HepG2 (cell line): ENCODE data around the gene ARFGAP1. TPM values are rescaled to one million over a fixed set of nuclear protein-coding genes. Genes with fewer than 3 reads are reported as not detected.

ENCODE experiments used
- ATAC-seq: fragments of 200-7000 bp; cut with Tn5 transposase; 3 replicates; pipeline ENCODE4 v1.9.1; 2020; ENCODE audit warnings: mild to moderate bottlenecking, moderate library complexity
- BruUV-seq: library from RNA; stranded (reverse); fragments of 400-500 nt; replicated peaks from 2 replicates; lab custom pipeline; 2021; lab: Mats Ljungman, UMichigan
- CTCF ChIA-PET: fragments of 300-600 bp; formaldehyde crosslinking; extraction: SDS; loops from one replicate; lab custom pipeline; 2021; ENCODE audit warnings: low total read pairs, inconsistent platforms, low intra/inter-chr PET ratio; lab: Yijun Ruan, JAX
- POLR2A ChIA-PET: fragments of 350-600 bp; sonication (Branson Sonifier 250); formaldehyde crosslinking; loops from one replicate; lab custom pipeline; 2020; ENCODE audit warnings: antibody characterized with exemption, inconsistent platforms; lab: Yijun Ruan, JAX
- DNase-seq: peaks from one replicate; pipeline ENCODE4 v3.0.0-alpha.2; 2015; ENCODE audit warnings: low spot score
- FAIRE-seq: peaks from 3 replicates; lab custom pipeline; 2011; peaks lifted over from hg19 to GRCh38; lab: Jason Lieb, UNC
- H2AFZ ChIP-seq: one replicate; pipeline ENCODE4 v1.6.1; 2011; ENCODE audit warnings: low read length, inconsistent platforms
- H3K27ac ChIP-seq: fragments of 300-600 bp; 3 replicates; pipeline ENCODE4 v1.8.0; 2011; ENCODE audit warnings: mixed run types, mild to moderate bottlenecking, mixed read lengths, low read length, inconsistent platforms; ENCODE audit not compliant: insufficient read depth; ENCODE audit errors: extremely low read length
- H3K27me3 ChIP-seq, 2 experiments: fragments of 200-600 bp in 1 of 2; 2 replicates in 1 of 2; 3 replicates in 1 of 2; pipeline versions ENCODE4 v1.6.0 to v1.8.0; 2011; ENCODE audit warnings: low read length in 2 of 2, mild to moderate bottlenecking in 2 of 2, moderate library complexity in 2 of 2, inconsistent platforms in 1 of 2; ENCODE audit not compliant: insufficient read depth in 2 of 2, control insufficient read depth in 1 of 2
- H3K36me3 ChIP-seq, 2 experiments: fragments of 200-600 bp in 1 of 2; replicated peaks in 1 of 2; 2 replicates in 1 of 2; 3 replicates in 1 of 2; pipeline versions ENCODE4 v1.5.1 to v1.8.0; 2011; ENCODE audit warnings: low read length in 2 of 2, inconsistent platforms in 1 of 2; ENCODE audit not compliant: insufficient read depth in 2 of 2, control insufficient read depth in 1 of 2
- H3K4me1 ChIP-seq: 2 replicates; pipeline ENCODE4 v1.5.1; 2012; ENCODE audit warnings: low read length, inconsistent platforms; ENCODE audit not compliant: insufficient read depth
- H3K4me2 ChIP-seq: 2 replicates; pipeline ENCODE4 v1.6.0; 2011; ENCODE audit warnings: low read depth, low read length, inconsistent platforms
- H3K4me3 ChIP-seq, 3 experiments: fragments of 200-600 bp in 1 of 3; sonication (generic), shearing (Covaris generic) in 1 of 3; replicated peaks in 1 of 3; 2 replicates each; pipeline ENCODE4 v1.5.1; 2011 to 2016; ENCODE audit warnings: low read length in 3 of 3, inconsistent platforms in 2 of 3, low read depth in 2 of 3, mild to moderate bottlenecking in 2 of 3, control low read depth in 1 of 3, mixed read lengths in 1 of 3; ENCODE audit not compliant: insufficient read depth in 1 of 3
- H3K79me2 ChIP-seq: one replicate; pipeline ENCODE4 v1.6.1; 2011; ENCODE audit warnings: low read length, inconsistent platforms; ENCODE audit not compliant: insufficient read depth
- H3K9ac ChIP-seq: 2 replicates; pipeline ENCODE4 v1.6.0; 2011; ENCODE audit warnings: mild to moderate bottlenecking, low read depth, low read length, inconsistent platforms; ENCODE audit not compliant: insufficient read depth
- H3K9me3 ChIP-seq: 2 replicates; pipeline ENCODE4 v1.5.1; 2012; ENCODE audit warnings: mild to moderate bottlenecking, low read length
- H4K20me1 ChIP-seq: 2 replicates; pipeline ENCODE4 v1.6.0; 2011; ENCODE audit warnings: inconsistent platforms, mild to moderate bottlenecking, low read length, moderate library complexity; ENCODE audit not compliant: insufficient read depth
- CREB1 ChIP-seq, 2 experiments: fragments of 450-650 bp in 1 of 2; IDR thresholded peaks; 2 replicates each; pipeline ENCODE4 v1.6.1; 2016 to 2017; ENCODE audit warnings: control low read depth in 1 of 2, mild to moderate bottlenecking in 1 of 2, missing compliant biosample characterization in 1 of 2, missing genetic modification characterization in 1 of 2
- ERF ChIP-seq: IDR thresholded peaks from 2 replicates; pipeline ENCODE4 v1.6.1; 2018; ENCODE audit warnings: missing biosample characterization, missing genetic modification reagents
- HOXD1 ChIP-seq: sonication (generic); formaldehyde crosslinking; IDR thresholded peaks from 2 replicates; pipeline ENCODE4 v1.5.0; 2020; ENCODE audit warnings: missing genetic modification reagents
- KLF13 ChIP-seq: sonication (generic); formaldehyde crosslinking; IDR thresholded peaks from 2 replicates; pipeline ENCODE4 v1.4.0; 2020; ENCODE audit warnings: mild to moderate bottlenecking, missing genetic modification reagents
- SP1 ChIP-seq, 2 experiments: fragments of 450-650 bp in 1 of 2; sonication (generic) in 1 of 2; formaldehyde crosslinking in 1 of 2; IDR thresholded peaks; 2 replicates each; pipeline versions ENCODE4 v1.4.0 to v1.6.1; 2016 to 2020; ENCODE audit warnings: missing genetic modification reagents in 1 of 2
- SYNCRIP ChIP-seq: fragments of 200-400 bp; formaldehyde crosslinking; IDR thresholded peaks from 2 replicates; pipeline ENCODE4 v1.6.1; 2018; ENCODE audit warnings: mild to moderate bottlenecking, low read depth, low read length; ENCODE audit not compliant: insufficient read depth
- ZNF329 ChIP-seq: sonication (generic); formaldehyde crosslinking; IDR thresholded peaks from 2 replicates; pipeline ENCODE4 v1.9.0; 2021; ENCODE audit warnings: low read depth, mild to moderate bottlenecking, missing genetic modification reagents
- ZNF562 ChIP-seq: sonication (generic); formaldehyde crosslinking; IDR thresholded peaks from 2 replicates; pipeline ENCODE4 v1.8.0; 2022; ENCODE audit warnings: missing genetic modification reagents, borderline replicate concordance
- WGBS: methylation state at CpG from one replicate; pipeline ENCODE4 v1.1.6; 2017; ENCODE audit warnings: low lambda C conversion rate; 5-methylcytosine and 5-hydroxymethylcytosine counted together
- in situ Hi-C: cut with HindIII; loops from 2 replicates; pipeline ENCODE4 v1.10.0; 2017; ENCODE audit warnings: low pct_unique_long_range_greater_than_20kb; ENCODE audit not compliant: extremely low pct_ligation_motif_present
- intact Hi-C: fragments of 100-400 bp; cut with micrococcal nuclease; formaldehyde crosslinking; loops from one replicate; pipeline ENCODE4 v1.10.0; 2022; ENCODE audit not compliant: unreplicated experiment
- polyA plus RNA-seq, 8 experiments: library from polyadenylated mRNA; depleted of rRNA in 3 of 8; stranded (reverse) in 7 of 8; unstranded in 1 of 8; fragments of >200 nt; fragmentation: Illumina TruSeq in 4 of 8; extraction: Trizol in 4 of 8; gene quantifications; 2 replicates each; pipeline versions ENCODE4 v1.2.1 to v1.2.3, GENCODE V29; 2011 to 2016; ENCODE audit warnings: low read depth in 4 of 8, missing spikeins in 1 of 8, mixed read lengths in 1 of 8; ENCODE audit not compliant: insufficient read depth in 1 of 8
- total RNA-seq, 5 experiments: library from RNA; depleted of rRNA; stranded (reverse); fragments of >200 nt; fragmentation: Illumina TruSeq; extraction: Trizol; gene quantifications; 2 replicates each; pipeline ENCODE4 v1.2.3, GENCODE V29; 2016; ENCODE audit warnings: low read depth in 1 of 5
- TF ChIP-seq, protein P1 (sequence below): sonication (generic); formaldehyde crosslinking; IDR thresholded peaks from 2 replicates; pipeline ENCODE4 v1.5.1; 2020; ENCODE audit warnings: mild to moderate bottlenecking, missing genetic modification reagents, moderate library complexity
- TF ChIP-seq, protein P2 (sequence below): sonication (generic); formaldehyde crosslinking; IDR thresholded peaks from 2 replicates; pipeline ENCODE4 v1.4.0; 2020; ENCODE audit warnings: missing genetic modification reagents; ENCODE audit errors: not compliant biosample characterization

ARFGAP1 gene
- total and polyA plus RNA-seq, 2 of the 13 experiments (the other 11 are each of a cell fraction or from before 2014, with no cell fraction given): 132 TPM

DNA sequence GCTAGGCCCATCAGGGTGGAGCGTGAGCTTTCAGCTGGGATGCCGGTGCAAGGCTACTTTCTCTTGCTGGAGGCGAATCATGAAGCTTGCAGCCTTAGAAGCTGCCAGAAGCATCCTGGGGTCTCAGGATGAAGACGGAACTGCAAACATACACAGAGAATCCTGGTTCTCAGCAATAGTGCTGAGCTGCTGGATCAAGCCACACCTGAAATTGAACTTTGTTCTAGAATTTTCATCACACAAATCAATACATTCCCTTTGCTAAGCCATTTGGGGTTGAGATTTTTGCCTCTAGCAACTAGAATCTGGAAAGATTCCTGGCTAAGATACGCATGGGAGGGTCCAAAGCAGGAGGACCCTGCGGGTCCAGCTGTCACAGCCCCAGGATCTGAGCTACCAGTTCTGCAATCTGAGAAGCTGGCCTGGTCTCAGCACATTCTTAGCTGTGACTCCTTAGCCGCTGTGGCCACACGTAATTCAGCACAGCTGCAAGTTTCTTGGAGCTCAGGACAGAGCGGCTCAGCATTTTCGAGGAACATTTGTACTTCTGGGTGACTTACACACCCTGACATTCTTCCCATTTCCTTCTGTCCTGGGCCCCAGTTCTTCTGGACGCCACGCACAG, 6.6 kb upstream of the ARFGAP1 start:
- TF ChIP-seq ZNF562 (CRISPR knock-in tag) (no peak), ZNF329 (CRISPR knock-in tag) (peak; percentile 98)
- H3K27ac ChIP-seq: no peak overlapping the region
- peaks cover 11 to 50% of the 10 kb centered on the region in 2 experiments; a peak in 4 of 5 replicates for H3K27me3 ChIP-seq
- ChIA-PET CTCF (no interaction called here), POLR2A (no interaction called here)
- H3K36me3 ChIP-seq: no peaks in the 10 kb centered on the region
- FAIRE-seq: no peak
- 59% methylated on average over 12 of the region's 12 CpGs for WGBS
- H3K79me2 ChIP-seq: no peaks in the 10 kb centered on the region
- DNase-seq: no peak
- in situ Hi-C loops: no loop called here
- H3K9ac ChIP-seq: no peak overlapping the region
- no peaks in the 10 kb centered on the region for H3K9me3 ChIP-seq
- BruUV-seq: no TSS peak
- H3K4me3 ChIP-seq: no peak overlapping the region
- no peak overlapping the region for H3K4me2 ChIP-seq
- H2AFZ ChIP-seq: no peak overlapping the region
- no peaks in the 10 kb centered on the region for H4K20me1 ChIP-seq
- peaks cover 48% of the 10 kb centered on the region for H3K4me1 ChIP-seq
- intact Hi-C loops: loop anchor here (5.0 kb wide), 1 partner anchor 44 kb away; no protein-coding TSS in a partner anchor
- ATAC-seq: no peak

DNA sequence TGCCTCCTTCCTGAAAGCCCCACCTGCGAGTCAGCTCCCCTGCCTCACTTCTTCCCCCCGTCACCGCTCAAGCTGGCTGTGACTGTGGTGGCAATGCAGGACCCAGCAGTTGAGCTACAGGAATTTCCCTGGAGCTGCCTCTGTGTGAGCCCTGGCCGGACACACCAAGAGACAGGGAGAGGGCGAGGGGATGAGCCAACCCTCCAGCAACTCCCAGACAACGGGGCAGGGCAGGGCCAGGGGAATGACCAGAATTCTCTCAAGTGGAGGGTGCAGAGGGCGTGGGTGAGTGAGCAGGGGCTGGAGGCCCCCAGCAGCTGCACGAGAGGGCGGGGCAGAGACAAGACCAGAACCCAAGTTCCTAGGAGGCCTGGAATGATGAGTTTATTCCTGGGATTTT, 4.9 kb upstream of the ARFGAP1 start:
- no peaks in the 10 kb centered on the region for H3K36me3 ChIP-seq
- POLR2A ChIA-PET: no interaction called here
- DNase-seq: no peak
- no peak overlapping the region for H3K27ac ChIP-seq
- CTCF ChIA-PET: no interaction called here
- H3K9me3 ChIP-seq: no peaks in the 10 kb centered on the region
- no peak for FAIRE-seq
- peaks cover under 1% of the 10 kb centered on the region for H3K79me2 ChIP-seq
- no peak overlapping the region for H3K9ac ChIP-seq
- no peak overlapping the region for H3K4me3 ChIP-seq
- no peak overlapping the region for H3K4me2 ChIP-seq
- no peak overlapping the region for H2AFZ ChIP-seq
- peak; percentile 10 for ATAC-seq
- H3K4me1 ChIP-seq: peaks cover 41% of the 10 kb centered on the region
- no peaks in the 10 kb centered on the region for H4K20me1 ChIP-seq
- BruUV-seq: no TSS peak
- in situ Hi-C loops: no loop called here
- intact Hi-C loops: loop anchor here (5.0 kb wide), 1 partner anchor 45 kb away; no protein-coding TSS in a partner anchor
- WGBS: 13% methylated on average over 9 of the region's 9 CpGs
- peaks cover 10 to 39% of the 10 kb centered on the region in 2 experiments; a peak in 4 of 5 replicates for H3K27me3 ChIP-seq
- TF ChIP-seq, protein P1, sequence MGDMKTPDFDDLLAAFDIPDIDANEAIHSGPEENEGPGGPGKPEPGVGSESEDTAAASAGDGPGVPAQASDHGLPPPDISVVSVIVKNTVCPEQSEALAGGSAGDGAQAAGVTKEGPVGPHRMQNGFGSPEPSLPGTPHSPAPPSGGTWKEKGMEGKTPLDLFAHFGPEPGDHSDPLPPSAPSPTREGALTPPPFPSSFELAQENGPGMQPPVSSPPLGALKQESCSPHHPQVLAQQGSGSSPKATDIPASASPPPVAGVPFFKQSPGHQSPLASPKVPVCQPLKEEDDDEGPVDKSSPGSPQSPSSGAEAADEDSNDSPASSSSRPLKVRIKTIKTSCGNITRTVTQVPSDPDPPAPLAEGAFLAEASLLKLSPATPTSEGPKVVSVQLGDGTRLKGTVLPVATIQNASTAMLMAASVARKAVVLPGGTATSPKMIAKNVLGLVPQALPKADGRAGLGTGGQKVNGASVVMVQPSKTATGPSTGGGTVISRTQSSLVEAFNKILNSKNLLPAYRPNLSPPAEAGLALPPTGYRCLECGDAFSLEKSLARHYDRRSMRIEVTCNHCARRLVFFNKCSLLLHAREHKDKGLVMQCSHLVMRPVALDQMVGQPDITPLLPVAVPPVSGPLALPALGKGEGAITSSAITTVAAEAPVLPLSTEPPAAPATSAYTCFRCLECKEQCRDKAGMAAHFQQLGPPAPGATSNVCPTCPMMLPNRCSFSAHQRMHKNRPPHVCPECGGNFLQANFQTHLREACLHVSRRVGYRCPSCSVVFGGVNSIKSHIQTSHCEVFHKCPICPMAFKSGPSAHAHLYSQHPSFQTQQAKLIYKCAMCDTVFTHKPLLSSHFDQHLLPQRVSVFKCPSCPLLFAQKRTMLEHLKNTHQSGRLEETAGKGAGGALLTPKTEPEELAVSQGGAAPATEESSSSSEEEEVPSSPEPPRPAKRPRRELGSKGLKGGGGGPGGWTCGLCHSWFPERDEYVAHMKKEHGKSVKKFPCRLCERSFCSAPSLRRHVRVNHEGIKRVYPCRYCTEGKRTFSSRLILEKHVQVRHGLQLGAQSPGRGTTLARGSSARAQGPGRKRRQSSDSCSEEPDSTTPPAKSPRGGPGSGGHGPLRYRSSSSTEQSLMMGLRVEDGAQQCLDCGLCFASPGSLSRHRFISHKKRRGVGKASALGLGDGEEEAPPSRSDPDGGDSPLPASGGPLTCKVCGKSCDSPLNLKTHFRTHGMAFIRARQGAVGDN (CRISPR knock-in tag): 0 out of 2 replicates have a peak, but pooled peaks have one; percentile 10
- TF ChIP-seq KLF13 (CRISPR knock-in tag) (no peak), ERF (CRISPR knock-in tag) (no peak), CREB1 (IDR thresholded peaks at IDR 0.05) (no peak), CREB1 (CRISPR knock-in tag; IDR thresholded peaks at IDR 0.05) (no peak), SP1 (IDR thresholded peaks at IDR 0.05) (no peak), SP1 (CRISPR knock-in tag; IDR thresholded peaks at IDR 0.05) (no peak), SYNCRIP (no peak), HOXD1 (CRISPR knock-in tag) (no peak)
- TF ChIP-seq, protein P2, sequence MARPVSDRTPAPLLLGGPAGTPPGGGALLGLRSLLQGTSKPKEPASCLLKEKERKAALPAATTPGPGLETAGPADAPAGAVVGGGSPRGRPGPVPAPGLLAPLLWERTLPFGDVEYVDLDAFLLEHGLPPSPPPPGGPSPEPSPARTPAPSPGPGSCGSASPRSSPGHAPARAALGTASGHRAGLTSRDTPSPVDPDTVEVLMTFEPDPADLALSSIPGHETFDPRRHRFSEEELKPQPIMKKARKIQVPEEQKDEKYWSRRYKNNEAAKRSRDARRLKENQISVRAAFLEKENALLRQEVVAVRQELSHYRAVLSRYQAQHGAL (CRISPR knock-in tag): no peak
